Coronary artery (tissue), 2 donors: Measurements from ENCODE around the gene ATE1.
A peak's percentile ranks its signal among the peaks of the same experiment; 100 is the strongest.

Experiments
- DNase-seq: peaks from one replicate; pipeline ENCODE4 v3.0.0-alpha.2; 2017; ENCODE audit warnings: low spot score
- H3K27ac ChIP-seq, 2 donors: fragments of 200-600 bp; sonication (generic); one replicate each; pipeline ENCODE4 v1.5.1; 2016 to 2019
- H3K4me3 ChIP-seq: fragments of 200-600 bp; sonication (generic); 2 replicates; pipeline ENCODE4 v1.5.1; 2016; ENCODE audit warnings: mild to moderate bottlenecking, moderate library complexity
- CTCF ChIP-seq: fragments of 200-600 bp; sonication (generic); IDR thresholded peaks from one replicate; pipeline ENCODE4 v1.5.1; 2019; ENCODE audit warnings: antibody characterized with exemption

The ATE1 gene

GRCh38 chr10:121889212-121889611, 38.6 kb downstream of the ATE1 start:
- no peak overlapping the region for H3K4me3 ChIP-seq
- no peak overlapping the region for H3K27ac ChIP-seq
- no peak for TF ChIP-seq CTCF
- no peak for DNase-seq

- no peak overlapping the region for H3K27ac ChIP-seq
- no peak overlapping the region for H3K4me3 ChIP-seq
- no peak for DNase-seq
- TF ChIP-seq CTCF, result peak; percentile 50
These were observed 40.7 kb downstream of the ATE1 start for GRCh38 chr10:121886997-121887622.

GRCh38 chr10:121886181-121886580, 41.6 kb downstream of the ATE1 start:
- no peak overlapping the region for H3K4me3 ChIP-seq
- DNase-seq, result no peak
- TF ChIP-seq CTCF, result no peak
- H3K27ac ChIP-seq, result no peak overlapping the region

GRCh38 chr10:121880895-121881294, 46.9 kb downstream of the ATE1 start:
- Histone ChIP-seq H3K27ac (no peak overlapping the region), H3K4me3 (no peak overlapping the region)
- no peak for TF ChIP-seq CTCF
- no peak for DNase-seq

GRCh38 chr10:121879476-121879875, 48.4 kb downstream of the ATE1 start:
- Histone ChIP-seq H3K4me3 (no peak overlapping the region), H3K27ac (no peak overlapping the region)
- TF ChIP-seq CTCF, result no peak
- no peak for DNase-seq

- no peak for DNase-seq
- Histone ChIP-seq H3K4me3 (no peak overlapping the region), H3K27ac (no peak overlapping the region)
- TF ChIP-seq CTCF, result no peak
These were observed 54.6 kb downstream of the ATE1 start for GRCh38 chr10:121873236-121873635.

- Histone ChIP-seq H3K27ac (no peak overlapping the region), H3K4me3 (no peak overlapping the region)
- DNase-seq, result no peak
- TF ChIP-seq CTCF, result no peak
These were observed 57.4 kb downstream of the ATE1 start for GRCh38 chr10:121870413-121870812.
